ENCODE data around the gene BHLHE40. TPM values are rescaled to one million over a fixed set of nuclear protein-coding genes. Genes with fewer than 3 reads are reported as not detected.

The BHLHE40 gene
- polyA plus RNA-seq, 6 donors from 2014 or later, result 1.8 to 6.4 (median 3.3) TPM

DNA sequence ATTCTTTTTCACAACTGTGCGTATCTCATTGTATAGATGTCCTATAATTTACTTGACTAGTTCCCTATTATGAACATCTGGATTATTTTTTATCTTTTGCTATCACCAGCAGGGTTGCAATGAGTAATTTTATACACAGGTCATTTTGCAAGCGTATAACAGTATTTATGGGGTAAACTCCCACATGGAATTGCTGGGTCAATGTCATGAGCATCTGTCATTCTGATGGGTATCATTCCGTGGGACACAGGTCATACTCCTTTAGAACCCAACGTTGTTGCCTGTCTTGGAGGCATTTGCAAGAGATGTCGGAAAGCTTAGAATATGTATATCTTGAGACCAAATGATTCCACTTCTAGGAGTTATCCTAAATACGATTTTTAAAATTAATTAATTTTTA lies 12.9 kb downstream of the BHLHE40 start:
- no peak for ATAC-seq (ENCODE audit: low read depth in 2 of 2)
- Mint-ChIP-seq H3K27ac (peak overlapping the region in 1 of 6 donors; percentile 23), H3K27me3 (no peaks in the 10 kb centered on the region)

DNA sequence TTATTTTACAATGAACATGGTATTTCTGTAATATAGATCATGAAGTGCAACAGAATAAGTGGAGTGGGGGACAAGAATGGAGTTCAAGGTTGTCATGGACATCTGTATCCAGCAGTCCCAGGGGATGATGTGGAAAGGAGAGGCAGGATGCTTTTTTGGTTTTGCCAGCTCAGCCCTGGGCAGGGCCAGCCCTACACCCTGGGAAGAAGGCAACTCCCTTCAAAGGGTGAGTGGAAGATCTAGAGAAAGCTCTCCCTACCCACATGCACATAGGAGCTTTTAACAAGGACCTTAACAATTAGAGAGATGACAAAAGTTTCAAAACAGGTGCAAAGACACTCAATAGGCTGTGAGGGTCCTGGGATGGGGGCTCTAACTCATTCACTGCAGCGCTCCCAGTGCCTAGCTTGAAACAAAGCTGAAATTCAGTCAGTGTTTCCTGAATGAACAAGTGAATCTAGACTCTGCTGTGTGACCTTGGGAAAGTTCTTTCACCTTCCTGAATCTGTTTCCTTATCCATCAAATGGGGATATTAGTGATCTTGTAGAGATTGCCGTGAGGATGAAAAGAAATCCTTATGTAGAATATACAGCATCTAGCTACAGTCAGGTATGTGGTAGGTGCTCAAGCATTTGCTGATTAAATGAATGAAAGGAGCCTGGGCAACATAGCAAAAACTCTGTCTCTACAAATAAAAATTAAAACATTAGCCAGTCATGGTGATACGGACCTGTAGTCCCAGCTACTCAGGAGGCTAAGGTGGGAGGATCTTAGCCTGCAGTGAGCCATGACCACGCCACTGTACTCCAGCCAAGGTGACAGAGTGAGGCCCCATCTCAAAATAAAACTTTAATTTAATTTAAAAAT lies 14.3 kb downstream of the BHLHE40 start:
- Mint-ChIP-seq H3K9me3 (no peaks in the 10 kb centered on the region), H3K27me3 (no peaks in the 10 kb centered on the region), H3K36me3 (no peaks in the 10 kb centered on the region), H3K4me3 (no peak overlapping the region), H3K27ac (no peak overlapping the region), H3K4me1 (peaks cover 5 to 12% (median 7%) of the 10 kb centered on the region in 3 donors)
- DNase-seq (no peak), ATAC-seq (ENCODE audit: low read depth in 2 of 2) (no peak)

More for the DNA sequence above, 12.9 kb downstream of the BHLHE40 start:
- H3K36me3 Mint-ChIP-seq, result no peaks in the 10 kb centered on the region
- H3K4me3 Mint-ChIP-seq, result no peak overlapping the region
- H3K4me1 Mint-ChIP-seq, result peaks cover 7 to 20% (median 13%) of the 10 kb centered on the region in 3 donors
- H3K9me3 Mint-ChIP-seq, result no peaks in the 10 kb centered on the region
- no peak for DNase-seq

DNA sequence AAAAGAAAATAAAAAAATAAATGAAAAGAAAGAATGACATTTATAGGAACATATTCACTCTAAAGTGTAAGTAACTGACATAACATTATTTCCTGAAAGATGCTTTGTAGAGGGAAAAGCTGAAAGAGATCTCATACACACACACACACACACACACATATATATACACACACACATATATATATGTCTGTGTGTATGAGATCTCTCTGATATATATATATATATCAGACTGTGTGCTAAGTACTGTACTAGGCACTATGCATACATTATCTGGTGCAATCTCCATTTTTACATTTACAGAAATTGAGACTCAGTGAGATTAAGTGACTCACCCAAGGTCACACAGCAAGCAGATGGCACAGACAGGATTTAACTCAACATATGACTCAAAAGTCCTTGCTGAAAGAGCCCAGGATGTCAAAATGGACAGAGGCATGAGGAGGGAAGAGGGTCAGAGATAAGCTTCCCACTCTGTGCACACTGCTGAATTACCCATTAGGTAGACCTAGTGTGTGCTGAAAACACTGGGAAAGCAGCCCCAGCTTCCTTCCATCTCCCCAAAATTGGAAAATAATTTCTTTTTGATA lies 15.0 kb downstream of the BHLHE40 start:
- Mint-ChIP-seq H3K4me1 (peaks cover 5 to 7% (median 5%) of the 10 kb centered on the region in 3 donors), H3K9me3 (no peaks in the 10 kb centered on the region), H3K36me3 (no peaks in the 10 kb centered on the region), H3K27me3 (no peaks in the 10 kb centered on the region), H3K27ac (no peak overlapping the region), H3K4me3 (no peak overlapping the region)
- ATAC-seq (ENCODE audit: low read depth in 2 of 2) (no peak), DNase-seq (no peak)

DNA sequence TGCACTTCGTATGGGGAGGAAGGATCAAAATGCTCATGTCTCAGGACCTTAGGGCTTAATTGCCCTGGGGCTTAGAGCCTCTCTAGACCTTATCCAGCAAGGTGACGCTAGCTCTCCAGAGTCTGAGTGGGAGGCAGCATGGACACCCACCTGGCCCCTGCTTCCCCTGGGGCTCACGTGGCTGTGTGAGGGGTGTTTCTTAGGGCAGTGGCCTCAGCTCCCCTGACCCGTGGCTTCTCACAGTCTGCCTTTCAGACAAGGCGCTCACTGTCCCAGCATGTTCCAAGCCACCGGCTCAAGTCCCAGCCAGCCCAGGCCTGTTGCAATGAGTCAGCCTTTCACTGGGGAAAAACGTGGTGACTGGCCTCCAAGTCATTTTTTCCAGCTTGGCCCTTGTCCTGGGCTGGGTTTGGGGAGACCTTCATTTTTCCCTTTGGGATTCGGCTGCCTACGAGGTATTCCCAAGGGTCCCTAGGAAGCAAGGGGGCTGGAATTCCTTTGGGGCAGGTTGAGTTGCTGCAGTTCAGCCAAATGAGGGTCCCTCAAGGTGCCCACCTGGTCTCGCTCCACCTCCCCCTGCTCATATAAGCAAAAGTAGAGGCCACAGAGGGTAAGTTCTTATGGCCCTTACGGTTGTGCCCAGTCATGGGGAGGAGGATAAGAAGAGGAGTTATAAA lies 15.7 kb downstream of the BHLHE40 start:
- no peaks in the 10 kb centered on the region for H3K9me3 Mint-ChIP-seq
- H3K4me3 Mint-ChIP-seq, result no peak overlapping the region
- H3K27ac Mint-ChIP-seq, result no peak overlapping the region
- ATAC-seq (ENCODE audit: low read depth in 2 of 2) (no peak), DNase-seq (no peak)
- H3K36me3 Mint-ChIP-seq, result no peaks in the 10 kb centered on the region
- H3K27me3 Mint-ChIP-seq, result no peaks in the 10 kb centered on the region
- H3K4me1 Mint-ChIP-seq, result peaks cover 5 to 7% (median 5%) of the 10 kb centered on the region in 3 donors

DNA sequence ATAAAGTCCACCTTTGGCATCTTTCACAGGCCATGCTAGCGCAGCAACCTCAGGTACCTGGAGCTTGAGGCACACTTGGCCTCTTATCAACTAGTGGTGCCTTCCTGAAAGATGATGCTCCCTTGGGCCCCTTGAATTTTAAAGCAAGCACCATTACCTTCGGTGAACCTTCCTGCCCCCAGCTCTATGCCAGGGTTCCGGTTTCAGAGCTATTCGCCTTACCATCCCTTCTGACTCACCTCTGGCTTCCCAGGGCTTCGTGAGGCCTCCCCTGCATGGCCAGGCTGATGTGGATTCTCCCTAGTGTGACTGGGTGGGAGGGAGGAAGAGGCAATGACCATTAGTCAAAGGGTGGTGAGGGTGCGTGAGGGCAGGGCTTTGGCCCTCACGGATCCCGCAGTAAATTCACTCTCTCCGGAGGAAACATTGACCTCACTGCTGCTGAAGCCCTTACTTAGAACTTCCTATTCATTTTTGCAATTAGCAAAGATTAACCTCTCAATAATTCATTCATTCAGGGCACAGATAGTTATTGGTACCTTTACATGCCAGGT lies 16.3 kb downstream of the BHLHE40 start:
- Mint-ChIP-seq H3K4me1 (peaks cover 5 to 7% (median 5%) of the 10 kb centered on the region in 3 donors), H3K27ac (peak overlapping the region in 2 of 6 donors; percentile 6 to 63), H3K36me3 (no peaks in the 10 kb centered on the region), H3K9me3 (no peaks in the 10 kb centered on the region), H3K4me3 (no peak overlapping the region), H3K27me3 (no peaks in the 10 kb centered on the region)
- ATAC-seq (ENCODE audit: low read depth in 2 of 2), result no peak
- DNase-seq, result no peak

DNA sequence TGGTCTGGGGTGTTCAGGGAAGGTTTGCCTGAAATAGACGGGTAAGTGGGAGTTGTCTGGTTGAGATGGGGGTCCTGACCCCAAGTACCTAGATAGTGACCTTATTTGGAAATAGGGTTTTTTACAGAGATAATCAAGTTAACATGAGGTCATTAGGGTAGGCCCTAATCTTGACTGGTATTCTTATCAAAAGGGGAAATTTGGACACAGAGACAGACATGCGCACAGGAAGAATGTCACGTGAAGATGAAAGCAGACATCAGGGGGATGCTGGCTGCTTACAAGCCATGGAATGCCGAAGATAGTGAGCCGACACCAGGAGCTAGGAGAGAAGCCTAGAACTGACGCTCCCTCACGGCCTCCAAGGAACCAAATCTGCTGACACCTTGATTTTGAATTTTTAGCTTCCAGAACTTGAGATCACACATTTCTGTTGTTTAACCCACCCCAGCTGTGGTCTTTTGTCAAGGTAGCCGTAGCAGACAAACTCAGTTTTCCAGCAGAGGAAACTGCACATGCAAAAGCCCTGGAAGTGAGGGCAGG lies 17.1 kb downstream of the BHLHE40 start:
- DNase-seq (no peak), ATAC-seq (ENCODE audit: low read depth in 2 of 2) (no peak)
- no peaks in the 10 kb centered on the region for H3K36me3 Mint-ChIP-seq
- peaks cover 5 to 7% (median 5%) of the 10 kb centered on the region in 3 donors for H3K4me1 Mint-ChIP-seq
- no peaks in the 10 kb centered on the region for H3K9me3 Mint-ChIP-seq
- H3K27me3 Mint-ChIP-seq, result no peaks in the 10 kb centered on the region
- H3K27ac Mint-ChIP-seq, result peak overlapping the region in 2 of 6 donors; percentile 13 to 49
- H3K4me3 Mint-ChIP-seq, result no peak overlapping the region

DNA sequence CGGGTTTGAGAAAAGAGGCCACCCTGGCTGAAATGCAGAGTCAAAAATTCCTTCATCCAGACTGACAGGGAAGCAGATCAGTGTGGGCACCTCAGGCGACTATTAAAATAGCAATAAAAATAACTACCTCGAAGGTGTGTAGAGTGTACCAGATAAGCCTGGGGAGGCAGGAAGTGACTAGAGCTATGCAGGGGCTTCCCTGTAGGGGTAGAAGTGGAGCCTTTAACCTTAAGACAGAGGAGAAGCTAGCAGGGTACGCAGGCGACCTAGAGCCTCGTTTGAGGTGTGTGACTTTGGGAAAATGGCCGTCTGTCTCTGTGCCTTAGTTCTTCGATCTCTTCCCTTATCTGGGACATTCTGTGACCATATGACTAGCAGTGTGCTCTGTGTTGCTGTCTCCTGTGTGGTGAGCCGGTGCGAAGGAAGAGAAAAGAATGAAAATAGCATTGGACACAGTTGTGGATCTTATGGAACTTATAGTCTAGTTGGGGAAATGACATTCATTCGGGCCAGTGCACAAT lies 17.6 kb downstream of the BHLHE40 start:
- H3K27ac Mint-ChIP-seq, result peak overlapping the region in 2 of 6 donors; percentile 13 to 82
- no peak overlapping the region for H3K4me3 Mint-ChIP-seq
- no peaks in the 10 kb centered on the region for H3K9me3 Mint-ChIP-seq
- DNase-seq (no peak), ATAC-seq (ENCODE audit: low read depth in 2 of 2) (peak; percentile 30 to 37)
- peaks cover 5 to 7% (median 5%) of the 10 kb centered on the region in 3 donors for H3K4me1 Mint-ChIP-seq
- no peaks in the 10 kb centered on the region for H3K36me3 Mint-ChIP-seq
- H3K27me3 Mint-ChIP-seq, result no peaks in the 10 kb centered on the region

DNA sequence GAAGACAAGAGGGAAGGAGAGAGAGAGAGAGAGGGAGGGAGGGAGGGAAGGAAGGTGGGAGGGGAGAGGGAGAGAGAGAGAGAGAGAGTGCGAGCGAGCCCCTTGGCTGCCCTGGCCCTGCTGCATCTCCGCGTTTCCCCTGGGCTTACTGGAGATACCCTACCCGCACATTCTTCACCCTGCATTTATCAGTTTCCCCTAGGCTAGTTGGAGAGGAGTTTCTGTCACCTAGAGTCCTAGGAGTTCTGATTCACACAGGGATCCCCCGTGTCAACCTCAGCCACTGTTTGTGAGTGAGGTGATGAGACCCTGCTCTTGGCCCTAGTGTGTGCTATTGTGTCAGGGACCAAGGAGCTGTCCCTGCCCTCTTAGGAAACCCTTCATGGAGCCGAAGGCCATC lies 18.7 kb downstream of the BHLHE40 start:
- Mint-ChIP-seq H3K4me1 (peaks cover 5 to 7% (median 7%) of the 10 kb centered on the region in 3 donors), H3K36me3 (no peaks in the 10 kb centered on the region), H3K4me3 (no peak overlapping the region), H3K27me3 (no peaks in the 10 kb centered on the region), H3K9me3 (no peaks in the 10 kb centered on the region), H3K27ac (no peak overlapping the region)
- ATAC-seq (ENCODE audit: low read depth in 2 of 2) (no peak), DNase-seq (no peak)

DNA sequence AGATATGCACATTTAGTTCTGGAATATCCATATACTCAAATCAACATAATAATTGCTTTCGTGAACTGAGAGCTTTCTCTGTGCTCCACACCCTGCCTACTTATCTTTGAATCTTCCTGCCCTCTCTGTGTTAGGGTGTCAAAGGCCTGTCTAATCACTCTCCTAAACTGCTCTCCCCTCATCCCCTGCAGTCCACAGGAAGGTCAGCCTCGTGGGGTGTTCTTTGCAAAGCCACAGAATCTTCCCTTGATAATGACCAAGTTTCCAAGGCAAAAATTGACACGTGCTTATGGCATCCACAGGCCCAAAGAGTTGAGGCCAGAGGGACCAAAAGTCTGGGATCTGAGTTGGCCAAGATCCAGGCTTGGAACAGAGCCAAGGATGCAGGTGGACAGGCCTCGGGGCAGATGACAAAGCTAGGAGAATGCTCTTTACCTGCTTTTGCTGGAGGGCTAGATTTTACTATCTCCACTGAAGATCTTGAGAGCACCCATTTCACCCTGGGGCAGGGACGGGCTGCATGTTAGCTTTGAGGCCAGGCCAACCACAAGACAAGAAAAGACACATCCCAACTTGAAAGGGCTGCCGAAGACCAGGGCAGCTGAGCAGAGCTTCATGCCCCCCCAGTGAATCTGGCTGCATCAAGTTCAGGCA lies 20.4 kb downstream of the BHLHE40 start:
- Mint-ChIP-seq H3K4me3 (no peak overlapping the region), H3K4me1 (peaks cover 4 to 8% (median 5%) of the 10 kb centered on the region in 3 donors), H3K27ac (peak overlapping the region in 1 of 6 donors; percentile 15), H3K36me3 (no peaks in the 10 kb centered on the region), H3K9me3 (no peaks in the 10 kb centered on the region), H3K27me3 (no peaks in the 10 kb centered on the region)
- no peak for DNase-seq
- no peak for ATAC-seq (ENCODE audit: low read depth in 2 of 2)

DNA sequence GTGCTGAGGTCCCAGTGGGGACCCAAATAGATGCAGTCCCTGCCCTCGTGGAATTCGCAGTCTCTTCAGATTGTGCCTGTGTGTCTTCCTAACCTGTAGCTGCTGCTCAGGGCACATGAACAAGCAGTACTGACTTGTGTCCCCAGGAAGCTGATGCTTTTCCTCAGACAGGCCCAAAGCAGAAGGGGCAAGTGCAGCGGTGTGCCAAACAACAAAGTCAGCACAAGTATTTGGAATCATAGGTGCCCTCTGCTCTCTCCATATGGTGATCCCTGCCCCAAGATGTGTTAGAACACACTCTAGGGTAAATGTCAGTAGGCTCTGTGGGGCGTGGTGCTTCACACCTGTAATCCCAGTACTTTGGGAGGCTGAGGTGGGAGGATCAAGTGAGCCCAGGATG lies 21.9 kb downstream of the BHLHE40 start:
- H3K27ac Mint-ChIP-seq, result peak overlapping the region in 4 of 6 donors; percentile 65 to 85 (median 71)
- ATAC-seq (ENCODE audit: low read depth in 2 of 2) (no peak), DNase-seq (no peak)
- no peaks in the 10 kb centered on the region for H3K27me3 Mint-ChIP-seq
- H3K4me1 Mint-ChIP-seq, result peaks cover 6 to 22% (median 12%) of the 10 kb centered on the region in 3 donors
- H3K4me3 Mint-ChIP-seq, result no peak overlapping the region
- no peaks in the 10 kb centered on the region for H3K36me3 Mint-ChIP-seq
- H3K9me3 Mint-ChIP-seq, result no peaks in the 10 kb centered on the region

DNA sequence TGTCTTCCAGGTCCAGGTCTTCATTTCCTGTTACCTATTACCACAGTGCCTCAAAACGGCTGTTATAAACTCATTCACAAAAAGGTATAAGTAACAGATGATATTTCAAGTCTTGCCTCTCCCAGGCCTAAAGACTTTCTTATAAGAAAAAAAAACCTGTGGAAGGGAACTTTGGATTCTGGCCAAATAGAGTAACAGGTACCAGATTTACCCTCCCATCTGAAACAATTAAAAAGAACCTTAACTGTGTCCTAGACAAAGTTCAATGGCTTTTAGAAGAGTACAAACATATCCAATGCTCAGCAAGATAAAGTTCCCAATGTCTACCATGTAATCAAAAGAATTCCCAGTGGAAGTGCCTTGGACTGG lies 22.6 kb downstream of the BHLHE40 start:
- Mint-ChIP-seq H3K4me1 (peaks cover 7 to 25% (median 14%) of the 10 kb centered on the region in 3 donors), H3K27ac (peak overlapping the region in 4 of 6 donors; percentile 32 to 75 (median 54)), H3K36me3 (no peaks in the 10 kb centered on the region), H3K4me3 (no peak overlapping the region), H3K27me3 (no peaks in the 10 kb centered on the region), H3K9me3 (no peaks in the 10 kb centered on the region)
- ATAC-seq (ENCODE audit: low read depth in 2 of 2) (no peak), DNase-seq (no peak)

DNA sequence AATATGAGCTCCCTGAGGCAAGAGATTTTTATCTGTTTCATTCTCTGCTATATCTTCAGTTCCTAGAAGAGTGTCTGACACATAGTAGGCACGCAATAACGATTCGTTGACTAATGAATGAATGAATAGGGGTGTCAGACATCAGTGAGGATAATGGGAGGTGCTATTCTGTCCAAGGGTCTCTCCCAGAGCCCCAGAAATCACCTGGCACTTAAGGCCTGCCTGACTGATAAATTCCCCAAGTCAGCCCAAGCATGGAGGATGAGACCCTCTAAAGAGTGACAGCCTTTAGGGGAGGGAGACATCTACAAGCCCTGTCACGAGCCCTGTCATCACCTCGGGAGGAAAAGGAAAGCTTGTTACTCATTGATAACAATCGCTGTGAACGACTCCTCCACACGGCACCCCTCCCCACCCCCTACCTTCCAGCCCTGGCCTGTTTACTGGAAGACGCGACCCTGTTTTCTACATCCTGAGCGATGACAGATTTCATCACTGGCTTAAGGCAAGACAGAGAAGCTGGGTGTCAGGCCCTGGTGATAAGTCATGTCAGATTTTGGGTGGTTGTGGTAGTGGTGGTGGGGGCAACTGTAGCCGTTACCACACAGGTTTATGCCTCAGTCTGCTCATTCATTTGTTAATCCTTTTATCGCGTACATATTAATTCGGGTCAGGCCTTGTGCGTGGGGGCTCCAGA lies 23.1 kb downstream of the BHLHE40 start:
- no peak for DNase-seq
- ATAC-seq (ENCODE audit: low read depth in 2 of 2), result no peak
- Mint-ChIP-seq H3K4me1 (peaks cover 12 to 27% (median 16%) of the 10 kb centered on the region in 3 donors), H3K36me3 (no peaks in the 10 kb centered on the region), H3K4me3 (no peak overlapping the region), H3K27me3 (no peaks in the 10 kb centered on the region), H3K9me3 (no peaks in the 10 kb centered on the region), H3K27ac (peak overlapping the region in 4 of 6 donors; percentile 32 to 75 (median 54))

Data from naive B cell (primary cell).